Mucosa of descending colon (tissue), 3 donors: ENCODE data around the gene MTERF2. TPM values are rescaled to one million over a fixed set of nuclear protein-coding genes. Genes with fewer than 3 reads are reported as not detected.

Source experiments
- ATAC-seq: fragments of 200-7000 bp; cut with Tn5 transposase; one replicate; pipeline ENCODE4 v1.9.1; 2020; ENCODE audit warnings: mild to moderate bottlenecking, moderate library complexity
- DNase-seq, 3 donors: peaks; one replicate each; pipeline ENCODE4 v3.0.0-alpha.2; 2020
- H3K36me3 ChIP-seq: fragments of 200-600 bp; one replicate; pipeline ENCODE4 v1.8.0; 2021; ENCODE audit warnings: low read depth, mild to moderate bottlenecking
- H3K4me1 ChIP-seq: fragments of 200-600 bp; one replicate; pipeline ENCODE4 v1.8.0; 2021; ENCODE audit warnings: low read depth, mild to moderate bottlenecking
- H3K4me3 ChIP-seq: fragments of 200-600 bp; one replicate; pipeline ENCODE4 v1.8.0; 2021; ENCODE audit warnings: mild to moderate bottlenecking
- H3K9me3 ChIP-seq: fragments of 200-600 bp; one replicate; pipeline ENCODE4 v1.8.0; 2021; ENCODE audit warnings: mild to moderate bottlenecking
- intact Hi-C, 2 donors: fragments of 100-400 bp; cut with DNase I in 1 of 2; cut with micrococcal nuclease in 1 of 2; formaldehyde crosslinking; loops; one replicate each; pipeline versions ENCODE4 v1.11.0 to v1.11.1; 2022; cut with DNase I, micrococcal nuclease
- total RNA-seq, 3 donors: library from RNA; stranded (reverse); fragmentation: NEBNext Ultra II Directional in 2 of 3; extraction: Animal tissue kit (Norgen Biotek cat#: 25700) in 2 of 3; gene quantifications; one replicate each; pipeline versions ENCODE4 v1.2.1 to v1.2.4, GENCODE V29; 2021 to 2023
- TF ChIP-seq, protein P1 (sequence below): fragments of 200-600 bp; IDR thresholded peaks from one replicate; pipeline ENCODE4 v1.8.0; 2022; ENCODE audit warnings: antibody characterized with exemption, mild to moderate bottlenecking
- donor health status: DM: no; HTN: no; CAD: no; lungs with moderate emphysema.
- donor health status: DM: no; HTN: no; CAD: no.
- donor health status: DM: no; HTN: yes; CAD: no.

Gene MTERF2
- total RNA-seq, 3 donors from 2014 or later = 11.0 to 17.6 (median 12.0) TPM

GRCh38 chr12:106978035-106978800, 8.7 kb downstream of the MTERF2 start:
- TF ChIP-seq, protein P1, sequence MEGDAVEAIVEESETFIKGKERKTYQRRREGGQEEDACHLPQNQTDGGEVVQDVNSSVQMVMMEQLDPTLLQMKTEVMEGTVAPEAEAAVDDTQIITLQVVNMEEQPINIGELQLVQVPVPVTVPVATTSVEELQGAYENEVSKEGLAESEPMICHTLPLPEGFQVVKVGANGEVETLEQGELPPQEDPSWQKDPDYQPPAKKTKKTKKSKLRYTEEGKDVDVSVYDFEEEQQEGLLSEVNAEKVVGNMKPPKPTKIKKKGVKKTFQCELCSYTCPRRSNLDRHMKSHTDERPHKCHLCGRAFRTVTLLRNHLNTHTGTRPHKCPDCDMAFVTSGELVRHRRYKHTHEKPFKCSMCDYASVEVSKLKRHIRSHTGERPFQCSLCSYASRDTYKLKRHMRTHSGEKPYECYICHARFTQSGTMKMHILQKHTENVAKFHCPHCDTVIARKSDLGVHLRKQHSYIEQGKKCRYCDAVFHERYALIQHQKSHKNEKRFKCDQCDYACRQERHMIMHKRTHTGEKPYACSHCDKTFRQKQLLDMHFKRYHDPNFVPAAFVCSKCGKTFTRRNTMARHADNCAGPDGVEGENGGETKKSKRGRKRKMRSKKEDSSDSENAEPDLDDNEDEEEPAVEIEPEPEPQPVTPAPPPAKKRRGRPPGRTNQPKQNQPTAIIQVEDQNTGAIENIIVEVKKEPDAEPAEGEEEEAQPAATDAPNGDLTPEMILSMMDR = no peak
- ATAC-seq (peak; percentile 54), DNase-seq (peak; percentile 61 to 89 (median 72))
- H3K9me3 ChIP-seq = no peaks in the 10 kb centered on the region
- intact Hi-C loops = no loop called here
- H3K4me1 ChIP-seq = peaks cover 31% of the 10 kb centered on the region
- no peaks in the 10 kb centered on the region for H3K36me3 ChIP-seq
- H3K4me3 ChIP-seq = no peak overlapping the region

- Histone ChIP-seq H3K9me3 (no peaks in the 10 kb centered on the region), H3K4me3 (no peak overlapping the region), H3K36me3 (no peaks in the 10 kb centered on the region), H3K4me1 (peaks cover 31% of the 10 kb centered on the region)
- intact Hi-C loops = no loop called here
- ATAC-seq (peak; percentile 13), DNase-seq (no peak)
- TF ChIP-seq, protein P1 = no peak
Observed at GRCh38 chr12:106976668-106977067, 10.3 kb downstream of the MTERF2 start.

DNA sequence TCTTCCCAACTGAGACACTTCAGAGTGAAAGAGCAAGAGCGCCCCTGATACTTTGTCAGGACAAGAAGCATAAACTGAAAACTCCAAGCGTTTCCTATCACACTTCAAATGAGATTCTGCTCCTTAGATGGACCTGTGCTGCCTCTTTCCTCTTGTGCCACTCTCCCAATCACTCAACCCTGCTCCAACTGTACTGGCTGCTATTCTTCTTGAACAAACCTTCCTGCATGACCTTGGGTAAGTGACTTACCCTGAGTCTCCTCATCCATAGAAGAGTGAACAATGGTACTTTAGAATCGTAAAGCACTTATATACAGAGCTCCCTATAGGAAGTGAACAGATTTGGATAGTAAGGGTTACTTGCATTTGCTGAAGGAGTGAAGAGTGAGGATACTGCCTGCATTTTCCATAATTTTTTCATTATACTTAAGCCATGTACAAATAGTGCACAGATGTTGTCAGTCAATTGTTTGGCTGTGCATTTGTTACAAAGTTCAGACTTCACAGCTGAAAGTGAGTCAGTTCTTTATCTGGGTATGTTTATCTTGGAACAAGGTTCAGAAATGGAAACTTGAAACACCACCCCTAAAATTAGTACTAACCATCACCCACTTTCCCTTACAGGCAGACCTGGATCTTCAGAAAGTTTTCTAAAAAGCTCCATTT, 10.8 kb downstream of the MTERF2 start:
- no peak for DNase-seq
- Histone ChIP-seq H3K4me3 (no peak overlapping the region), H3K36me3 (no peaks in the 10 kb centered on the region), H3K4me1 (peaks cover 31% of the 10 kb centered on the region), H3K9me3 (no peaks in the 10 kb centered on the region)
- intact Hi-C loops = no loop called here
- TF ChIP-seq, protein P1 = no peak
- peak; percentile 84 for ATAC-seq

- peaks cover 31% of the 10 kb centered on the region for H3K4me1 ChIP-seq
- ATAC-seq = no peak
- no peaks in the 10 kb centered on the region for H3K36me3 ChIP-seq
- no peak overlapping the region for H3K4me3 ChIP-seq
- TF ChIP-seq, protein P1 = no peak
- intact Hi-C loops = no loop called here
- no peaks in the 10 kb centered on the region for H3K9me3 ChIP-seq
- no peak for DNase-seq
Observed at GRCh38 chr12:106975098-106975497, 11.8 kb downstream of the MTERF2 start.

DNA sequence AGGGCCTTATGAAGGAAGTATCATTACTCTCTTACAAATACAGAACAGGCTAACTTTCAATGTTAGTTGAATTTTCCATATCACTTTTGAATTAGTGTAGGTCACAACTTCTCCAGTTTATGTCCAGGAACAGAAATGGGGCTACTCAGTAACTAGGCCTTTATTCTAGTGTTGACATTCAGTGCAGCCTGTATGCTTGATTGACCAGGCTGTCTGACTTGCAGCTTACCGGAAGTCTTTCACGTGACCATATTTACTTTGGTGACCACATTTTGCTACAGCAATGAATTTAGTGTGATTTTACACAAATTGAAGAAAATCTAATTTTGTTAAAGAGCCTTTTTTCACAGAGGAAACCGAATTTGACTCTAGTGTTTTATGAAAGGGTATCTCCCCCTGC, 12.4 kb downstream of the MTERF2 start:
- H3K4me1 ChIP-seq = peaks cover 31% of the 10 kb centered on the region
- no peaks in the 10 kb centered on the region for H3K36me3 ChIP-seq
- TF ChIP-seq, protein P1 = no peak
- H3K4me3 ChIP-seq = no peak overlapping the region
- DNase-seq (no peak), ATAC-seq (peak; percentile 71)
- intact Hi-C loops = no loop called here
- no peaks in the 10 kb centered on the region for H3K9me3 ChIP-seq
